Activated CD4-positive, CD25-positive, alpha-beta regulatory T cell treated with anti-CD3 and anti-CD28 coated beads, Interleukin-2, amount 50 U/mL, for 24 hours (primary cell): ENCODE results near the gene NCS1.
"Not testable (repeated sequence)": the region's sequence is repeated elsewhere in the genome, so short reads cannot be mapped to it uniquely, and the experiment has no call there.

Experiments
- ATAC-seq, 2 donors: fragments of 150-1000 bp; cut with Tn5 transposase; one replicate each; pipeline ENCODE4 v1.10.0; 2021; ENCODE audit warnings: mild to moderate bottlenecking in 1 of 2, moderate library complexity in 1 of 2

NCS1 gene

GRCh38 chr9:130265431-130266235, 93.4 kb downstream of the NCS1 start, which contains the start of gene HMCN2:
Gene HMCN2 (plus strand): TSS chr9:130265760. CDS start chr9:130265879, 119 bp downstream.
- ATAC-seq: no peak

- ATAC-seq: no peak
Measured at GRCh38 chr9:130266236-130267098, 94.3 kb downstream of the NCS1 start.

- no peak for ATAC-seq
Measured at GRCh38 chr9:130267930-130268329, 95.7 kb downstream of the NCS1 start.

- ATAC-seq: no peak
Measured at GRCh38 chr9:130268521-130269211, 96.5 kb downstream of the NCS1 start.

GRCh38 chr9:130271473-130271872, 99.3 kb downstream of the NCS1 start:
- no peak for ATAC-seq

GRCh38 chr9:130275156-130275555, 103.0 kb downstream of the NCS1 start:
- no peak for ATAC-seq

GRCh38 chr9:130276121-130276520, 103.9 kb downstream of the NCS1 start:
- ATAC-seq: no peak

GRCh38 chr9:130276955-130277354, 104.8 kb downstream of the NCS1 start:
- ATAC-seq: no peak

GRCh38 chr9:130277525-130277924, 105.3 kb downstream of the NCS1 start:
- not testable (repeated sequence) for ATAC-seq

- no peak for ATAC-seq
Measured at GRCh38 chr9:130283539-130284248, 111.5 kb downstream of the NCS1 start.

- ATAC-seq: no peak
Measured at GRCh38 chr9:130284249-130284625, 112.0 kb downstream of the NCS1 start.

GRCh38 chr9:130284690-130285089, 112.5 kb downstream of the NCS1 start:
- ATAC-seq: no peak

GRCh38 chr9:130285271-130285670, 113.1 kb downstream of the NCS1 start:
- ATAC-seq: no peak

- ATAC-seq: no peak
Measured at GRCh38 chr9:130286072-130286770, 114.0 kb downstream of the NCS1 start.
